ENCODE results near the gene CHFR. TPM values are rescaled to one million over a fixed set of nuclear protein-coding genes. Genes with fewer than 3 reads are reported as not detected.
"Not testable (repeated sequence)": the region's sequence is repeated elsewhere in the genome, so short reads cannot be mapped to it uniquely, and the experiment has no call there.

Gene CHFR
- total and polyA plus RNA-seq, 8 donors: 14.7 to 107 (median 59.2) TPM

DNA sequence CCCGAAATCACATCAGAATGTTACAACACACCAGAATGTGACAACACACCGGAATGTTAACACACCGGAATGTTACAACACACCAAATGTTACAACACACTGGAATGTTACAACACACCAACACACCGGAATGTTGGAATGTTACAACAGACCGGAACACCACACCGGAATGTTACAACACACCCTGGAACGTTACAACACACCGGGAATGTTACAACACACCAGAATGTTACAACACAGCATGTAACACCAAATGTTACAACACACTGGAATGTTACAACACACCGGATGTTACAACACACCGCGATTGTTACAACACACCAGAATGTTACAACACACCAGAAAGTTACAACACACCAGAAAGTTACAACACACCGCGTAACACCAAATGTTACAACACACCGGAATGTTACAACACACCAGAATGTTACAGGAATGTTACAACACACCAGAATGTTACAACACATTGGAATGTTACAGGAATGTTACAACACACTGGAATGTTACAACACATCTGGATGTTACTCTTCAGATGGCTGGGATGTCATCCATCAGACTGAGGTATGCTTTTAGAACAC lies 21.1 kb downstream of the CHFR start:
- no peaks in the 10 kb centered on the region for H3K9me3 ChIP-seq
- H3K4me3 ChIP-seq: no peak overlapping the region
- H3K4me1 ChIP-seq: no peaks in the 10 kb centered on the region
- H3K27me3 ChIP-seq: no peaks in the 10 kb centered on the region
- intact Hi-C loops (cut with DNase I; ENCODE audit: low total_unique reads): no loop called here
- peaks cover 38 to 93% (median 91%) of the 10 kb centered on the region in 4 donors for H3K36me3 ChIP-seq
- peak overlapping the region in 1 of 5 donors; percentile 26 for H3K27ac ChIP-seq
- DNase-seq: no peak
- 88 to 94% (median 92%) methylated on average over 14 of the region's 14 CpGs for WGBS, 5 donors
- TF ChIP-seq POLR2A (IDR thresholded peaks at IDR 0.05) (no peak), POLR2AphosphoS5 (IDR thresholded peaks at IDR 0.05) (peak in 2 of 3 donors; percentile 2 to 53)

DNA sequence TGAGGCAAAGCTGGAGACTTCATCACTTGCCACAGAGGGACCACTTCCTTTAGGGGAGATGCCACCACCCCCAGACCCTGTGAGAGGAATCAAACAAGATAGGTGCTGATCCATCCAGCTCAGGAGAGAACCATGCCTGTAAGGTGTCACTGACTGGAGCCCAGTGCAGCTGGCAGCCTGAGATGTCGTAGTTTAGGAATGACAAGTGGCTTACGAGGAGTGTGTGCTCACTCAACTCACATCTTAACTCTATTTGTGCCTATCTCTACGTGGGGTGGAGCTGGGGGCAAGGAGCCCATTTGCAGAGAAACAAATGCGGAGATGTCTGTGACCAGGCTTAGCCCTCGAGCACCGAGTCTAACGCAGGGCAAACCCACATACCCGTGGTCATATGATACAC lies 25.8 kb downstream of the CHFR start:
- peaks cover 44 to 96% (median 93%) of the 10 kb centered on the region in 4 donors for H3K36me3 ChIP-seq
- no peak for TF ChIP-seq POLR2A (IDR thresholded peaks at IDR 0.05)
- TF ChIP-seq, protein P1, sequence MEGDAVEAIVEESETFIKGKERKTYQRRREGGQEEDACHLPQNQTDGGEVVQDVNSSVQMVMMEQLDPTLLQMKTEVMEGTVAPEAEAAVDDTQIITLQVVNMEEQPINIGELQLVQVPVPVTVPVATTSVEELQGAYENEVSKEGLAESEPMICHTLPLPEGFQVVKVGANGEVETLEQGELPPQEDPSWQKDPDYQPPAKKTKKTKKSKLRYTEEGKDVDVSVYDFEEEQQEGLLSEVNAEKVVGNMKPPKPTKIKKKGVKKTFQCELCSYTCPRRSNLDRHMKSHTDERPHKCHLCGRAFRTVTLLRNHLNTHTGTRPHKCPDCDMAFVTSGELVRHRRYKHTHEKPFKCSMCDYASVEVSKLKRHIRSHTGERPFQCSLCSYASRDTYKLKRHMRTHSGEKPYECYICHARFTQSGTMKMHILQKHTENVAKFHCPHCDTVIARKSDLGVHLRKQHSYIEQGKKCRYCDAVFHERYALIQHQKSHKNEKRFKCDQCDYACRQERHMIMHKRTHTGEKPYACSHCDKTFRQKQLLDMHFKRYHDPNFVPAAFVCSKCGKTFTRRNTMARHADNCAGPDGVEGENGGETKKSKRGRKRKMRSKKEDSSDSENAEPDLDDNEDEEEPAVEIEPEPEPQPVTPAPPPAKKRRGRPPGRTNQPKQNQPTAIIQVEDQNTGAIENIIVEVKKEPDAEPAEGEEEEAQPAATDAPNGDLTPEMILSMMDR (IDR thresholded peaks at IDR 0.05): no peak
- TF ChIP-seq EP300 (IDR thresholded peaks at IDR 0.05): no peak
- no peak for TF ChIP-seq POLR2AphosphoS5 (IDR thresholded peaks at IDR 0.05)
- intact Hi-C loops (cut with DNase I; ENCODE audit: low total_unique reads): no loop called here

DNA sequence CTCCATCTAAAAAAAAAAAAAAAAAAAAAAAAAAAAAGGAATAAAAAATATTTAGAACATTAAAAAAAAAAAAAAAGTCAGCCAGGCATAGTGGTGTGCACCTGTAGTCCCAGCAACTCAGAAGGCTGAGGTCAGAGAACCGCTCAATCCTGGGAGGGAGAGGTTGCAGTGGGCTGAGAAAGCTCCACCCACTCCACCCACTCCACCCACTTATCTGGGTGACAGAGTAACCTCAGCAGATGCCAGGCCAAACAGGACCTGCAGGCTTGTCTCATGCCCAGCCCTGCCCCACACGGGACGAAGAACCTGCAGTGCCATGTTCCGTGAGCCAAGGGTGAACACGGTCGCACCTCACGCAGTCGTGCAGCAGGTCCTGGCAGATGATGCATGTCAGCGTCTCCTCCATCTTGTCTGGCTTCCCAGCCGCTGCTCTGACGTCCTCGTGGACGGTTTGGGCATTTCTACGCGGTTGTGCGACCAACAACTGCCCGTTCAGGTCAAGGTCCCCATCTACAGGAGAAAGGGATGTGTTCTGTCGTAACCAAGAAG lies 28.6 kb downstream of the CHFR start:
- peak overlapping the region in 1 of 5 donors; percentile 1 for H3K27ac ChIP-seq
- H3K36me3 ChIP-seq: peaks cover 60 to 96% (median 94%) of the 10 kb centered on the region in 4 donors
- H3K9me3 ChIP-seq: no peaks in the 10 kb centered on the region
- 81 to 89% (median 87%) methylated on average over 18 of the region's 18 CpGs for WGBS, 5 donors
- no peak overlapping the region for H3K4me3 ChIP-seq
- TF ChIP-seq, protein P1 (IDR thresholded peaks at IDR 0.05): no peak
- no peak for TF ChIP-seq POLR2AphosphoS5 (IDR thresholded peaks at IDR 0.05)
- no peak for TF ChIP-seq POLR2A (IDR thresholded peaks at IDR 0.05)
- TF ChIP-seq EP300 (IDR thresholded peaks at IDR 0.05): no peak
- peak; percentile 51 to 58 for DNase-seq
- no peaks in the 10 kb centered on the region for H3K4me1 ChIP-seq
- intact Hi-C loops (cut with DNase I; ENCODE audit: low total_unique reads): no loop called here
- no peaks in the 10 kb centered on the region for H3K27me3 ChIP-seq

More for the DNA sequence above, 25.8 kb downstream of the CHFR start:
- DNase-seq: no peak
- 91 to 95% (median 94%) methylated on average over 8 of the region's 8 CpGs for WGBS, 5 donors
- no peaks in the 10 kb centered on the region for H3K9me3 ChIP-seq
- no peaks in the 10 kb centered on the region for H3K4me1 ChIP-seq
- H3K27me3 ChIP-seq: no peaks in the 10 kb centered on the region
- no peak overlapping the region for H3K27ac ChIP-seq
- H3K4me3 ChIP-seq: no peak overlapping the region

DNA sequence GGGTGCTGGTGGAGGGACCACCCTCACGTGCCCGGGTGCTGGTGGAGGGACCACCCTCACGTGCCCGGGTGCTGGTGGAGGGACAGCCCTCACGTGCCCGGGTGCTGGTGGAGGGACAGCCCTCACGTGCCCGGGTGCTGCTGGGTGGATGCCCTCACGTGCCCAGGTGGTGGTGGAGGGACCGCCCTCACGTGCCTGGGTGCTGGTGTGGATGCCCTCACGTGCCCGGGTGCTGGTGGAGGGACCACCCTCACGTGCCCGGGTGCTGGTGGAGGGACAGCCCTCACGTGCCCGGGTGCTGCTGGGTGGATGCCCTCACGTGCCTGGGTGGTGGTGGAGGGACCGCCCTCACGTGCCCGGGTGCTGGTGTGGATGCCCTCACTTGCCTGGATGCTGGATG lies 30.4 kb downstream of the CHFR start:
- H3K4me3 ChIP-seq; intact Hi-C loops (cut with DNase I; ENCODE audit: low total_unique reads); DNase-seq; H3K27ac ChIP-seq; H3K4me1 ChIP-seq; H3K27me3 ChIP-seq; H3K9me3 ChIP-seq: not testable (repeated sequence)
- 76 to 98% (median 96%) methylated on average over 7 to 21 of the region's 21 CpGs for WGBS, 5 donors
- peaks cover 76 to 100% (median 100%) of the 10 kb centered on the region in 4 donors for H3K36me3 ChIP-seq

DNA sequence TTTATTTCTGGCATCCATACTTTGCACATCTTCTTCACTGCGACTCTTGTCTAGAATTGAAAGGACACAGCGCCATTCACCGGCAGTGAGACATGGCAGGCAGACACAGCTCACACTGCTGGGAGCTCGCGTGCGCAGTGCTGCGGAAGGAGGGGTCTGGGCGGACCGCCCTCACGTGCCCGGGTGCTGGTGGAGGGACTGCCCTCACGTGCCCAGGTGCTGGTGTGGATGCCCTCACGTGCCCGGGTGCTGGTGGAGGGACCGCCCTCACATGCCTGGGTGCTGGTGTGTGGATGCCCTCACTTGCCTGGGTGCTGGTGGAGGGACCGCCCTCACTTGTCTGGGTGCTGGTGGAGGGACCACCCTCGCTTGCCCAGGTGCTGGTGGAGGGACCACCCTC lies 30.8 kb downstream of the CHFR start:
- TF ChIP-seq, protein P1 (IDR thresholded peaks at IDR 0.05): no peak
- TF ChIP-seq POLR2A (IDR thresholded peaks at IDR 0.05): no peak
- H3K27ac ChIP-seq: no peak overlapping the region
- no peaks in the 10 kb centered on the region for H3K4me1 ChIP-seq
- no peaks in the 10 kb centered on the region for H3K27me3 ChIP-seq
- no peak for DNase-seq
- peaks cover 79 to 100% (median 100%) of the 10 kb centered on the region in 4 donors for H3K36me3 ChIP-seq
- 92 to 98% (median 94%) methylated on average over 6 to 17 of the region's 17 CpGs for WGBS, 5 donors
- intact Hi-C loops (cut with DNase I; ENCODE audit: low total_unique reads): no loop called here
- no peak overlapping the region for H3K4me3 ChIP-seq
- H3K9me3 ChIP-seq: no peaks in the 10 kb centered on the region

DNA sequence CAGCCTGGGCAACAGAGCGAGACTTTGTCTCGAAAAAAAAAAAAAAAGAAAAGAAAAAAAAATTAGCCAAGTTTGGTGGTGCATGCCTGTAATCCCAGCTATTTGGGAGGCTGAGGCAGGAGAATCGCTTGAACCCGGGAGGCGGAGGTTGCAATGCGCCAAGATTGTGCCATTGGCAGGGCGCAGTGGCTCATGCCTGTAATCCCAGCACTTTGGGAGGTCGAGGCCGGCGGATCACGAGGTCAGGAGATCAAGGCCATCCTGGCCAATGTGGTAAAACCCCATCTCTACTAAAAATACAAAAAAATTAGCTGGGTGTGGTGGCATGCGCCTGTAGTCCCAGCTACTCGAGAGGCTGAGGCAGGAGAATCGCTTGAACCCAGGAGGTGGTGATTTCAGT lies 32.2 kb downstream of the CHFR start:
- H3K4me1 ChIP-seq; H3K4me3 ChIP-seq; H3K27ac ChIP-seq; DNase-seq; intact Hi-C loops (cut with DNase I; ENCODE audit: low total_unique reads); H3K9me3 ChIP-seq; H3K27me3 ChIP-seq: not testable (repeated sequence)
- WGBS, 5 donors: 94 to 98% (median 95%) methylated on average over 13 to 14 of the region's 14 CpGs
- H3K36me3 ChIP-seq: peaks cover 79 to 100% (median 100%) of the 10 kb centered on the region in 4 donors

Measured in stomach (tissue), 9 donors.